Left lobe of liver (tissue), 2 donors: ENCODE results near the gene APRT. TPM values are rescaled to one million over a fixed set of nuclear protein-coding genes. Genes with fewer than 3 reads are reported as not detected.
"Not testable (repeated sequence)": the region's sequence is repeated elsewhere in the genome, so short reads cannot be mapped to it uniquely, and the experiment has no call there.

ENCODE experiments used
- ATAC-seq: fragments of 200-7000 bp; cut with Tn5 transposase; one replicate; pipeline ENCODE4 v1.9.1; 2020; ENCODE audit warnings: mild to moderate bottlenecking, moderate library complexity
- DNase-seq: peaks from one replicate; pipeline ENCODE4 v3.0.0-alpha.2; 2020; ENCODE audit warnings: low spot score
- total RNA-seq: library from RNA; stranded (reverse); gene quantifications from one replicate; pipeline ENCODE4 v1.2.1, GENCODE V29; 2021
- donor health status: DM: no; HTN: no; CAD: no; lungs with moderate emphysema.
- donor health status: DM: no; HTN: yes; CAD: no.

Gene APRT
- total RNA-seq, 1 donor from 2014 or later = 68.9 TPM

DNA sequence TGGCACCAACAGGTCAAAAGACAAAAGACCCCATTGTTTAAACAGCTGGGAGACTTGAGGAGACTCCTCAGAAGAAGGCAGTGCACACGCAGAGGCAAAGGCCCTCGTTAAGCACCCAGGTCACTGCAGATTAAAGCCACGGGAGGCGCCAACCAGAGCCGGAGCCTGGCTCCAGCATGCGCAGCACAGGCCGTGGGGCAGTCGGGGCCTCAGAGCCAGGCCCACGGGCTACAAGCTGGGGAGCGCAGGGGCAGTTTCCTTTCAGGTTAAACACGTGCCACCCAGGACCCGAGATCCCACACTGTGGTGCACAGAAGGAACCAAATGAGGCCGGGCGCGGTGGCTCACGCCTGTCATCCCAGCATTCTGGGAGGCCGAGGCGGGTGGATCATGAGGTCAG lies 35.9 kb downstream of the APRT start:
- no peak for ATAC-seq
- DNase-seq = no peak

DNA sequence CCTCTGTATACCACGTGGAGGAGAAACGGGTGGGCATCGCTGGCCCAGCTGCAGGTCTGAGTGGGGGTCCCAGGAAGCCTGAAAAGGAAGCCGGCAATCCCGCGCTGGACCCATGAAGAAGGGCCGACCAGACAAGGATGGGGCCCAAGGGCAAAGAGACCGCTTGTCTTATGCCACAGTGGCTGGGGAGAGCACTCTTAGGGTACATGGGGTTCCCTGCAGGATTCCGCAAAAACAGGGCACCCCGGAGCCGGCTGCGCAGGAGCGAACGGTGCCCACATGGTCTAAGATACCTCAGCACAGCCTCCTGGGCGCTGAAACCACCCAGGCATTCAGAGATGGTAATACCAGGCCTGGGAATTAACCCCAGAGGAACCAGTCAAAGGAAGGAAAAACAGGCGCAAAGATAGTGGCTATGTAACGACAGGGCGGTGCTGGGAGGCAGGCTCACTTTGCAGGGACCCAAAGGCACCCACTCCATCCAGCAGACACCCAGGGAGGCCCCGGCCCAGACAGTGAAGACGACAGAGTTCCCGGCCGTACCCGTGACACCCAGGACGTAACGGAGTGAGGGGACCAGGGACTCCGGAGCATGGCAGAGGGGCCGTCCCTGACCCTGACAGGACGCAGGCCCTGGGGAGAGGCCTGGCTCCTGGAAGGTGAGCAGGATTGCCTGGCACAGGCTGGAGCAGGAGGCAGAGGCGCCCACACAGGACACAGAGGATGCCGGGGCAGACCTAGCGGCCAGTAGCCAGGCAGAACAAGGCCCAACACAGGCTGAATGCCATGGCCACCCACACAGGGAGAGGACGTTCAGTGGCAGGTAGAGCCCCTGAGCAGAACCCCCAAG lies 37.0 kb downstream of the APRT start:
- DNase-seq = no peak

DNA sequence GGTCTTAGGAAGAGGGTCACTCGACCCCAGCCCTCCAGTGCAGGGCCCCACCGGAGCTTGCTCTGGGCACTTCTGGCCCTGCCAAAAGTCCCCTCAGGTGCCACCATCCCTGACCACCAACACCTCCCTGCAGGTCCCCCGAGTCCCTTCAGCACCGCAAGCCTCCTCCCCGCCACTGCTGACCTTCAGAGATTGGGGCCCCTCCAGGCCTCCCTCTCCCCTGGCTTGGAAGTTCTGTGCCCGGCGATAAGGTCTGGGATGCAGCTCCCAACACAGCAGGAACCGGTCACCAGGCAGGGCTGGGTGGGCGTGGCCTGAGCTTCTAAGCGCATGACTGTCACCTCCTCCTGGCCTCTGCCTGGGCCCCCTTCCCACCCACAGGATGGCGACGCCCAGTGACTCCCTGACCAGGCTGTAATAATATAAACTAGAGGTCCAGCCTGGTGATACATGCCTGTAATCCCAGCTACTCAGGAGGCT lies 37.9 kb downstream of the APRT start:
- ATAC-seq = peak; percentile 34

More for the DNA sequence above, 37.0 kb downstream of the APRT start:
- no peak for ATAC-seq

GRCh38 chr16:88772871-88773811 lies 38.6 kb downstream of the APRT start:
- DNase-seq = no peak
- ATAC-seq = no peak

More for the DNA sequence above, 37.9 kb downstream of the APRT start:
- no peak for DNase-seq

GRCh38 chr16:88771781-88772180 lies 39.9 kb downstream of the APRT start:
- ATAC-seq = not testable (repeated sequence)

DNA sequence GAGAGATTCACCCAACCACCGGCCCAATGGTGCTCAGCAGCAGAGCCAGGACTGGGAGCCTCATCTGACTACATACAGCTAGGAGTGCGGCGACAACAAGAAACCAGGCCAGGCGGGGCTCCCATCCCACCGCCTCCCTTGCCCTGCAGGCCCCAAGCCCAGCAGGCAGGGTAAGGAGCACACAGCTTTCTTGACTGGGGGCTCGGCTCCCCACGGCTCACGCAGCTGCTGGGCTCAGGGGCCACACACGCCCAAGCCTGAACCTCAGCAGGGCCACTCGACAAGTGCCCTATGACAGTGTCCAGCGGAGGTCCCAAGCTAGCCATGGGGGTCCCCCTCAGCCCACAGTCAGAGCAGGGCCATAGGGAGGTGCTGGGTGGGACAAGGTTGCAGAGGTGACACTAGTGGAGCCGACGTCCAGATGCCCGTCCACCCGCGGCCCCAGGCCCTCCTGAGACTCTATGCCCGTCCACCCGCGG lies 40.4 kb downstream of the APRT start:
- ATAC-seq = no peak
- DNase-seq = no peak

More at GRCh38 chr16:88771781-88772180, 39.9 kb downstream of the APRT start:
- DNase-seq = not testable (repeated sequence)

DNA sequence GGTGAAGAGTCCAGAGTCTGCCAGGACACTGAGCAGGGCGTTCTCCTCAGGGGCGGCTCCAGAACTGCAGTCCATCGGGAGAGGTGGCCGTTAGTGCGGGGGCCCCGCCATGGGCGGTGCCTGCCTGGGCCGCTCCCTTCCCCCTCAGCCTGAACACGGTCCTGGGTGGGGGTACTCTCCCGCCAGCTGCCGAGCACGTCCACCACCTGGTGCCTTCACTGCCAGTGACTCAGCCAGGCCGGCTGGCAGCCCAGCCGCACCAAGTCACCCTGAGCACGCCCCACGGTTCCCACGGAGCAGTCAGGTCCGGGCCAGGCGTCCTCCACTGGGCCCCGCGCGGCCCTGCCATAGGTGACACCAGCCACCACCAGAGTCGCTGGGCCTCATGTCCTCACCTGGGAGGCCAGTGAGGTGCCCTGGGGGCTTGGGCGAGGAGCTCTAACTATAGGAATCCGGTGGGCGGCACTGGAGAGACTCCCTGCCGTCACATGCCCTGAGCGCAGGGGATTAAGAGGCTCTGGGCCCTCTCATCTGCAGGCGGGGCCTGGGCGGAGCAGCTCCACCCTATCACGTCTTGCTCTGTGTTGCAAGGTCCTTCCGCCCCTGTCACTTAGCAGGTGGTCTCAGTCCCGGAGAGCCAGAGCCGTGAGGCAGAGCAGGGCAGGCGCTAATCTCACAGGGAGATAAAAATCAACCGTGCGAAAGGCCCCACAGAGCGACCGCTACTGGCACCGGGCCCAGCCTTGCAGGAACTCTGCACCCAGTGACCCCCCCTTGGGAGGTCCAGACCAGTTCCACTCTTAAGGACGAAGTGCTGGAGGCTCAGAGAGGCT lies 41.1 kb downstream of the APRT start:
- ATAC-seq = peak; percentile 25
- no peak for DNase-seq

DNA sequence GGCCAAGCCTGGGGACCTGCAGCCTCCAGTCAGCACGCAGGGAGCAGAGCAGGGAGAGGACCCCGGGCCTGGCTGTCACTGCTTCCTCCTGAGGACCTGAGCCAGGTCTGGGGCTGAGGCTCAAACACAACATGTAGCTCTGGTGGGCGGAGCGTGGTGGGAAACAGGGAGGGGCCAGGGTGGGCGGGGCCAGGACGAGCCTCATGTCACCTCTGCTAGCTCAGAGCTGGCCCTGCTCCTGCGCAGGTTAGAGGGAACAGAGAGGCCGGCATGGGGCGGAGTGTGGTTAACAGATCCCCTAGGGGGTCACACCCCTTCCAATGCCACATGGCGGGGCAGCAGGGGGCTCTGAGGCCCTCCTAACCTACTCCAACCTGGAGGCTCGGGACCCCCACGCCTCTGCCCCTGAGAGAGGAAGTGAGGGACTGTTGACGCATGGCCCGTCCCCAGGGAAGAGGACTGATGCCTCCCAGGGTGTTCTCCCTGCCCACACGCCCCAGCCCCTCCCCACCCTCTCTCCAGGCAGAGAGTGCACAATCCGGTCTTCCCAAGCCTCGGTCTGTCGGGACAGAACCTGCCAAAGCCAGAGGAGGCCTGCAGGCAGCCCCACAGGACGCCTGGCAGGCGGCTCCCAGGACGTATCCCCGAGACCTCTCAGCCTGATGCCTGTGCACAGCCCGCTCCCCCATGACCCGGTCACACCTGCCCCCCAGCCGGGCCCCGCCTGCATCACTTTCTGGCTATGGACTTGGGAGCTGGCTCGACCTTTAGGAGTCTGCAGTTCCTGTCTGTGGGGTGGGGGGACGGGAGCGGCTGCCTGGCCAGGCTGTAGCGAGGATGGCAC lies 41.9 kb downstream of the APRT start:
- peak; percentile 4 for ATAC-seq
- no peak for DNase-seq

DNA sequence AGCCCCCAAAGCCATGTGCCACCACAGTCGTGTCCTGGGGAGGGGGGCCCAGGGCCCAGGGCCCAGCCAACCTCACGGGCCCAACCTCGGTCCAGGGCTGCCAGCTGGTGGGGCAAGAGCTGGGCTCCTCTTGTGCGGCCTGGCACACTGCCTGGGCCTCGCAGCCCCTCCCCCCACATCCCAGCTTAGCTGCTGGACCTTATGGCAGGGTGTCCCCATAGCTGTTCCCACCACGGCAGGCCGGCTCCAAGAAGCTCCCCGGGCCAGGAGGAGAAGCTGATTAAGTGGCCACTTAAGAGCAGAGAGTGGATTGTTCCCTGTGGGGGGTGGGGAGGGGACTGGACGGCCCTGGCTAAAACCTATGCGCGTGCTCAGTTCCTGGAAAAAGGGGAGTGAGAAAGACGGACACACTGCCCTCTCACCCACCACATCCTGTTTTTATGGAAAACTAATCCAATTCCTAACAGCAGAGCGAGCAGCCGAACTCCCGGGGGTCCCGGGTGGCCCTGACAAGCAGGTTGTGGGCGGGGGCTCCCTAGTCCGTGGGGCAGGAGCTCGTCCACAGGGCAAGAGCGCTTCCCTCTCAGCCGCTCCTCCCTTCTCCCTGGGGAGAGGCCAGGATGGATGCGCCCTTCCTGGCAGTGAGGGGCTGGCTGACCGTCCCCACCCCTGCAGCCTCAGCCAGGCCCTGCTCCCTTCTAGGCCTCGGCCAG lies 43.5 kb downstream of the APRT start:
- peak; percentile 74 for DNase-seq

GRCh38 chr16:88767546-88768070 lies 44.1 kb downstream of the APRT start:
- ATAC-seq = no peak
- DNase-seq = no peak

More for the DNA sequence above, 43.5 kb downstream of the APRT start:
- ATAC-seq = peak; percentile 60

GRCh38 chr16:88766975-88767374 lies 44.8 kb downstream of the APRT start:
- DNase-seq = no peak
- no peak for ATAC-seq

GRCh38 chr16:88764913-88765349 lies 46.8 kb downstream of the APRT start:
- DNase-seq (no peak), ATAC-seq (peak; percentile 4)

DNA sequence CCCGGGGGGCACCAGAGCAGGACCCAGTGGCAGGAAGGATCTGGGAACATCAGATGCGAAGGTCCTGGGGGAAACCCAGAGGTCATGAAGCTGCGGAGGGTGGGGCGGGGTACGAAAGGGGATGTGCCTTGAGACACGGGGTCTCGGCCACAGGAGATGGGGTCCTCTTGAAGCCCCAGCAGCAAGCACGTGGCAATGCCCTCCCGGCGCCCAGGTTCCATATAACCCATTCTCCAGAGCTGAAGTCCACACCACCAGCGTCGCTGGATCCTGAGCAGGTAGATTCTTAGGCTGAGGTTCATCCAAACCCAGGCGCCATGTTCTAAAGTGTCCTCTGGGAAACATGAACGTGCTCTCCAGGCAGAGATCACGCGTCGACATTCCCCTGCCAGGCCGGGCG lies 47.6 kb downstream of the APRT start:
- no peak for DNase-seq
- ATAC-seq = no peak

DNA sequence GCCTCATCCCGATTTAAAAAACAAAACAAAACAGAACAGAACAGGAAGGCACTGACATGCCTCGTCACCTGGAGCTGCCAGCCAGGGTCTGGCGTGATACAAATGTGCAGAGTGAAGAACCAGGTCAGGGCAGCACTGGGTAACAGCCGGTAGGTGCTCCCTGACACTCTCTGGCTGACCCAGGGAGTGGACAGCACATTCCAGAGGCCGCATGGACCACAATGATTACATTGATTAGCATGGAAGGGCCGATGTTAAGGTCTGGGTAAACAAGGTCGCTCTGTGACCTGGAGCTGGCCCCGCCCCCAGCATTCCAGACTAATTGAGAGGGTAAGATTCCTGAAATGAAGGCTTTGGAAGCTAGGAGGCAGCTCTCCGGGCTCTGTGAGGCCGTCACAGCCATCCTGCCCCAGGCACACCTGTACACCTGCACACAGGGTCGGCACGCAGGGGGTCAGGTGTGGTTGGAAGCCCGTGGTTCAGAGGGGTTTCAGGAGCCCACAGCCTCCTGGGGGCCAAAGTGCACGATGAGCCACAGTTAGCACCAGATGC lies 48.1 kb downstream of the APRT start:
- DNase-seq (peak; percentile 80), ATAC-seq (peak; percentile 65)

- DNase-seq (peak; percentile 68), ATAC-seq (peak; percentile 35)
Measured at GRCh38 chr16:88762941-88763340, 48.8 kb downstream of the APRT start.

- ATAC-seq = no peak
Measured at GRCh38 chr16:88762258-88762870, 49.4 kb downstream of the APRT start.

GRCh38 chr16:88761830-88762229 lies 49.9 kb downstream of the APRT start:
- DNase-seq = no peak
- no peak for ATAC-seq

More at GRCh38 chr16:88762258-88762870, 49.4 kb downstream of the APRT start:
- no peak for DNase-seq

GRCh38 chr16:88761143-88761534 lies 50.6 kb downstream of the APRT start:
- no peak for DNase-seq
- no peak for ATAC-seq
